H1 (cell line): ENCODE data around the gene ZSCAN4. TPM values are rescaled to one million over a fixed set of nuclear protein-coding genes. Genes with fewer than 3 reads are reported as not detected.

Source experiments
- CTCF ChIA-PET: fragments of 300-600 bp; sonication (Branson Sonifier 250); formaldehyde crosslinking; loops from one replicate; lab custom pipeline; 2021; ENCODE audit not compliant: partially characterized antibody; lab: Charles Lee
- POLR2A ChIA-PET: fragments of 300-600 bp; sonication (Branson Sonifier 250); formaldehyde crosslinking; loops from one replicate; lab custom pipeline; 2021; ENCODE audit warnings: inconsistent platforms; ENCODE audit not compliant: partially characterized antibody; lab: Charles Lee
- DNase-seq, 2 experiments: peaks; one replicate each; pipeline versions ENCODE4 v3.0.0 to v3.0.0-alpha.2; 2010 to 2022; ENCODE audit warnings: low spot score in 2 of 2, low read depth in 1 of 2, mixed read lengths in 1 of 2
- FAIRE-seq: peaks from 2 replicates; lab custom pipeline; 2011; peaks lifted over from hg19 to GRCh38; lab: Jason Lieb, UNC
- H2AFZ ChIP-seq: 2 replicates; pipeline ENCODE4 v1.8.1; 2012; ENCODE audit warnings: low read length, inconsistent platforms
- H2AK5ac ChIP-seq: 2 replicates; pipeline ENCODE4 v1.6.1; 2013; ENCODE audit warnings: low read depth, low read length
- H2BK120ac ChIP-seq: replicated peaks from 2 replicates; pipeline ENCODE3; 2013; ENCODE audit warnings: low read depth, low read length, inconsistent platforms
- H2BK12ac ChIP-seq: 2 replicates; pipeline ENCODE4 v1.6.1; 2013; ENCODE audit warnings: low read depth, low read length
- H2BK15ac ChIP-seq: 2 replicates; pipeline ENCODE4 v1.6.1; 2013; ENCODE audit warnings: low read length
- H2BK20ac ChIP-seq: 2 replicates; pipeline ENCODE4 v1.6.1; 2013; ENCODE audit warnings: low read length
- H2BK5ac ChIP-seq: 2 replicates; pipeline ENCODE4 v1.6.1; 2013; ENCODE audit warnings: low read depth, low read length
- H3K14ac ChIP-seq: 2 replicates; pipeline ENCODE4 v1.6.1; 2013; ENCODE audit warnings: inconsistent platforms; ENCODE audit not compliant: insufficient read length
- H3K18ac ChIP-seq: 2 replicates; pipeline ENCODE4 v1.6.1; 2013; ENCODE audit warnings: low read length; ENCODE audit errors: extremely low read depth
- H3K23ac ChIP-seq: 2 replicates; pipeline ENCODE4 v1.6.1; 2013; ENCODE audit warnings: inconsistent platforms; ENCODE audit not compliant: insufficient read length
- H3K23me2 ChIP-seq: 2 replicates; pipeline ENCODE4 v1.6.1; 2013; ENCODE audit warnings: low read depth, low read length
- H3K27ac ChIP-seq: 2 replicates; pipeline ENCODE4 v1.6.1; 2011; ENCODE audit warnings: low read depth, low read length, inconsistent platforms
- H3K27me3 ChIP-seq, 4 experiments: replicated peaks in 1 of 4; 1 replicate in 1 of 4; 2 replicates in 3 of 4; pipeline versions ENCODE4 v1.6.1 to v1.8.1; 2011 to 2013; ENCODE audit warnings: low read length in 3 of 4, mild to moderate bottlenecking in 3 of 4, inconsistent platforms in 2 of 4, mixed read lengths in 2 of 4, moderate library complexity in 1 of 4; ENCODE audit not compliant: control insufficient read depth in 3 of 4, insufficient read depth in 3 of 4; ENCODE audit errors: extremely low read depth in 1 of 4
- H3K36me3 ChIP-seq, 4 experiments: 2 replicates each; pipeline versions ENCODE4 v1.6.1 to v1.8.1; 2011 to 2013; ENCODE audit warnings: mild to moderate bottlenecking in 4 of 4, low read length in 3 of 4, moderate library complexity in 2 of 4, control low read depth in 1 of 4, inconsistent platforms in 1 of 4; ENCODE audit not compliant: insufficient read depth in 4 of 4, control insufficient read depth in 2 of 4
- H3K4ac ChIP-seq: replicated peaks from 2 replicates; pipeline ENCODE3; 2013; ENCODE audit warnings: low read length, low read depth, mixed read lengths, inconsistent platforms; ENCODE audit not compliant: insufficient read length
- H3K4me1 ChIP-seq, 4 experiments: replicated peaks in 1 of 4; 1 replicate in 1 of 4; 2 replicates in 3 of 4; pipeline versions ENCODE4 v1.6.1 to v1.8.1; 2011 to 2013; ENCODE audit warnings: low read length in 3 of 4, inconsistent platforms in 2 of 4, mixed read lengths in 1 of 4; ENCODE audit not compliant: insufficient read depth in 4 of 4, control insufficient read depth in 3 of 4
- H3K4me2 ChIP-seq, 2 experiments: 2 replicates each; pipeline versions ENCODE4 v1.6.1 to v1.8.1; 2011 to 2013; ENCODE audit warnings: low read depth in 2 of 2, low read length in 2 of 2, control low read depth in 1 of 2, inconsistent platforms in 1 of 2, mild to moderate bottlenecking in 1 of 2; ENCODE audit not compliant: insufficient read depth in 1 of 2
- H3K4me3 ChIP-seq, 4 experiments: fragments of 200-600, 300-600 bp in 1 of 4; sonication (generic), shearing (Covaris generic), sonication (Bioruptor Twin) in 1 of 4; 2 replicates each; pipeline versions ENCODE4 v1.5.1 to v1.8.1; 2011 to 2016; ENCODE audit warnings: low read length in 4 of 4, low read depth in 3 of 4, control low read depth in 2 of 4, inconsistent platforms in 2 of 4, mild to moderate bottlenecking in 2 of 4, mixed read lengths in 1 of 4, moderate library complexity in 1 of 4; ENCODE audit not compliant: insufficient read depth in 2 of 4; ENCODE audit errors: extremely low read depth in 1 of 4
- H3K56ac ChIP-seq: replicated peaks from 2 replicates; pipeline ENCODE3; 2013; ENCODE audit warnings: low read depth, mild to moderate bottlenecking, mixed read lengths, low read length, inconsistent platforms; ENCODE audit not compliant: insufficient read length
- H3K79me1 ChIP-seq: 2 replicates; pipeline ENCODE4 v1.6.1; 2013; ENCODE audit warnings: low read depth, low read length, control low read depth
- H3K79me2 ChIP-seq, 2 experiments: 2 replicates each; pipeline versions ENCODE4 v1.6.1 to v1.8.1; 2012 to 2013; ENCODE audit warnings: low read length in 2 of 2, mild to moderate bottlenecking in 2 of 2, inconsistent platforms in 1 of 2; ENCODE audit not compliant: insufficient read depth in 2 of 2, control insufficient read depth in 1 of 2
- H3K9ac ChIP-seq, 4 experiments: replicated peaks in 1 of 4; 1 replicate in 1 of 4; 2 replicates in 3 of 4; pipeline versions ENCODE4 v1.6.1 to v1.8.1; 2011 to 2013; ENCODE audit warnings: low read depth in 3 of 4, low read length in 3 of 4, control low read depth in 2 of 4, mild to moderate bottlenecking in 2 of 4, moderate library complexity in 2 of 4, inconsistent platforms in 1 of 4; ENCODE audit errors: extremely low read depth in 1 of 4
- H3K9me3 ChIP-seq, 2 experiments: 2 replicates each; pipeline versions ENCODE4 v1.6.1 to v1.8.1; 2012 to 2013; ENCODE audit warnings: mild to moderate bottlenecking in 2 of 2, moderate library complexity in 2 of 2, control low read depth in 1 of 2, inconsistent platforms in 1 of 2, low read depth in 1 of 2, low read length in 1 of 2, mixed read lengths in 1 of 2; ENCODE audit not compliant: insufficient read depth in 2 of 2
- H4K20me1 ChIP-seq, 2 experiments: replicated peaks in 1 of 2; 2 replicates each; pipeline versions ENCODE3 to v1.8.1; 2011 to 2013; ENCODE audit warnings: inconsistent platforms in 2 of 2, low read length in 2 of 2, mild to moderate bottlenecking in 1 of 2; ENCODE audit not compliant: insufficient read depth in 2 of 2, control insufficient read depth in 1 of 2
- H4K5ac ChIP-seq: 2 replicates; pipeline ENCODE4 v1.6.1; 2013; ENCODE audit warnings: low read length, low read depth, mixed read lengths, inconsistent platforms; ENCODE audit not compliant: insufficient read length
- H4K8ac ChIP-seq: 2 replicates; pipeline ENCODE4 v1.8.0; 2013; ENCODE audit warnings: mild to moderate bottlenecking, moderate library complexity, low read length, inconsistent platforms; ENCODE audit not compliant: insufficient read depth; ENCODE audit errors: extremely low read depth
- H4K91ac ChIP-seq: replicated peaks from 2 replicates; pipeline ENCODE3; 2013; ENCODE audit warnings: low read length, mixed read lengths, inconsistent platforms; ENCODE audit not compliant: insufficient read length
- BCL11A ChIP-seq, 2 experiments: IDR thresholded peaks; one replicate each; pipeline ENCODE4 v1.6.1; 2011; ENCODE audit warnings: low read depth in 2 of 2, low read length in 2 of 2, mild to moderate bottlenecking in 2 of 2
- CEBPB ChIP-seq: IDR thresholded peaks from 2 replicates; pipeline ENCODE4 v1.6.1; 2012; ENCODE audit warnings: low read depth, low read length
- CHD1 ChIP-seq: IDR thresholded peaks from 2 replicates; pipeline ENCODE4 v1.6.1; 2012; ENCODE audit warnings: low read depth, low read length, improper control_type of control experiment
- CTBP2 ChIP-seq: IDR thresholded peaks from 2 replicates; pipeline ENCODE4 v1.7.0; 2011; ENCODE audit warnings: borderline replicate concordance, mild to moderate bottlenecking, moderate library complexity, mixed read lengths, low read length; ENCODE audit not compliant: insufficient read depth, insufficient read length
- EGR1 ChIP-seq: IDR thresholded peaks from 2 replicates; pipeline ENCODE4 v1.6.1; 2011; ENCODE audit warnings: low read depth, low read length, borderline replicate concordance
- GTF2F1 ChIP-seq: IDR thresholded peaks from 2 replicates; pipeline ENCODE4 v1.6.1; 2012; ENCODE audit warnings: low read depth, low read length, improper control_type of control experiment, borderline replicate concordance
- KDM4A ChIP-seq: IDR thresholded peaks from one replicate; pipeline ENCODE4 v1.7.1; 2012; ENCODE audit warnings: low read depth, mild to moderate bottlenecking, moderate library complexity, low read length, inconsistent platforms; ENCODE audit not compliant: severe bottlenecking
- PHF8 ChIP-seq: fragments of 200-600 bp; sonication (generic); conservative IDR thresholded peaks from 2 replicates; pipeline ENCODE4 v1.7.1; 2012; ENCODE audit warnings: low read depth, mild to moderate bottlenecking, inconsistent platforms, low read length, moderate library complexity
- POLR2AphosphoS5 ChIP-seq: IDR thresholded peaks from 2 replicates; pipeline ENCODE4 v1.6.1; 2011; ENCODE audit warnings: low read depth, low read length
- RBBP5 ChIP-seq: IDR thresholded peaks from 2 replicates; pipeline ENCODE4 v1.7.1; 2012; ENCODE audit warnings: low read depth, mild to moderate bottlenecking, inconsistent platforms, low read length, moderate library complexity, borderline replicate concordance
- RFX5 ChIP-seq: IDR thresholded peaks from 2 replicates; pipeline ENCODE4 v1.6.1; 2011; ENCODE audit warnings: low read depth, low read length, improper control_type of control experiment, borderline replicate concordance
- SIX5 ChIP-seq: IDR thresholded peaks from 2 replicates; pipeline ENCODE4 v1.6.1; 2011; ENCODE audit warnings: mild to moderate bottlenecking, low read depth, low read length
- SP4 ChIP-seq: IDR thresholded peaks from 2 replicates; pipeline ENCODE4 v1.6.1; 2012; ENCODE audit warnings: low read length, inconsistent platforms
- TAF7 ChIP-seq: optimal IDR thresholded peaks from 2 replicates; pipeline ENCODE3; 2011; ENCODE audit warnings: low read depth, mild to moderate bottlenecking, inconsistent platforms, low read length, moderate library complexity, borderline replicate concordance
- TEAD4 ChIP-seq: IDR thresholded peaks from 2 replicates; pipeline ENCODE4 v1.6.1; 2012; ENCODE audit warnings: low read depth, low read length, inconsistent platforms, mixed read lengths
- WGBS, 2 experiments: shearing (Covaris generic) in 1 of 2; methylation state at CpG; one replicate each; pipeline versions ENCODE4 v1.1.6 to v1.1.7; 2013 to 2015; ENCODE audit warnings: low lambda C conversion rate in 2 of 2, mixed read lengths in 2 of 2, inconsistent platforms in 1 of 2, low coverage in 1 of 2, missing lambda C conversion rate in 1 of 2; ENCODE audit not compliant: insufficient replicate concordance in 2 of 2, insufficient coverage in 1 of 2, insufficient read length in 1 of 2; ENCODE audit errors: extremely low coverage in 1 of 2, missing lambda C conversion rate in 1 of 2; 5-methylcytosine and 5-hydroxymethylcytosine counted together
- polyA plus RNA-seq, 7 experiments: library from polyadenylated mRNA; depleted of rRNA in 3 of 7; stranded (reverse) in 5 of 7; unstranded in 2 of 7; fragments of >200 nt in 5 of 7; fragments of 200-250 nt in 2 of 7; gene quantifications; 1 replicate in 5 of 7; 2 replicates in 1 of 7; 4 replicates in 1 of 7; pipeline versions ENCODE4 v1.2.1 to v1.2.3, GENCODE V29; 2011 to 2013; ENCODE audit warnings: missing spikeins in 2 of 7, mixed read lengths in 2 of 7
- total RNA-seq: library from RNA; stranded (reverse); fragmentation: NEBNext Ultra II Directional; extraction: Animal tissue kit (Norgen Biotek cat#: 25700); gene quantifications from 2 replicates; pipeline ENCODE4 v1.2.1, GENCODE V29; 2021

The ZSCAN4 gene
- total and polyA plus RNA-seq, 2 of the 8 experiments (the other 6 are each of a cell fraction or from before 2014, with no cell fraction given): not detected

- H2BK15ac ChIP-seq: no peak overlapping the region
- no peak overlapping the region for H3K14ac ChIP-seq
- H3K23me2 ChIP-seq: peaks cover 10% of the 10 kb centered on the region
- H3K4me1 ChIP-seq: peaks cover 0 to 8% (median 3%) of the 10 kb centered on the region in 4 experiments; a peak in 5 of 7 replicates
- H2BK5ac ChIP-seq: no peak overlapping the region
- H2BK20ac ChIP-seq: no peak overlapping the region
- no peak overlapping the region for H3K18ac ChIP-seq
- H3K27ac ChIP-seq: no peak overlapping the region
- 80% methylated on average over 1 of the region's 1 CpG; no CpG with 5 or more reads in 1 of the 2 experiments for WGBS, 2 experiments
- H3K4me2 ChIP-seq: no peak overlapping the region
- CTCF ChIA-PET: interaction anchor here (0.6 to 0.9 kb wide), 2 partner anchors 12 to 22 kb away, joined by 3 to 4 read pairs; no protein-coding TSS in a partner anchor
- H3K9ac ChIP-seq: no peak overlapping the region
- H2BK12ac ChIP-seq: no peak overlapping the region
- no peaks in the 10 kb centered on the region for H3K36me3 ChIP-seq
- POLR2A ChIA-PET: interaction anchor here (0.6 to 1.9 kb wide), 2 partner anchors 30 to 105 kb away, joined by 3 to 9 read pairs; partner anchors contain the start of gene ZNF551
- FAIRE-seq (no peak), DNase-seq (no peak)
- no peak overlapping the region for H3K23ac ChIP-seq
- H3K4ac ChIP-seq: no peak overlapping the region
- no peaks in the 10 kb centered on the region for H3K27me3 ChIP-seq
- no peak overlapping the region for H4K8ac ChIP-seq
- no peaks in the 10 kb centered on the region for H3K9me3 ChIP-seq
- H2BK120ac ChIP-seq: no peak overlapping the region
- peaks cover 7 to 14% of the 10 kb centered on the region in 2 experiments for H3K79me2 ChIP-seq
- H2AK5ac ChIP-seq: no peak overlapping the region
- H3K56ac ChIP-seq: no peak overlapping the region
- no peak overlapping the region for H4K91ac ChIP-seq
- H3K4me3 ChIP-seq: no peak overlapping the region
- peaks cover 8% of the 10 kb centered on the region for H3K79me1 ChIP-seq
- H2AFZ ChIP-seq: no peak overlapping the region
- peaks cover 0 to 3% of the 10 kb centered on the region in 2 experiments for H4K20me1 ChIP-seq
- no peak overlapping the region for H4K5ac ChIP-seq
- TF ChIP-seq CHD1: no peak
- no peak for TF ChIP-seq PHF8
- TF ChIP-seq BCL11A (IDR thresholded peaks at IDR 0.05; ENCODE audit: low read depth in 2 of 2, low read length in 2 of 2): no peak
- TF ChIP-seq EGR1: no peak
- no peak for TF ChIP-seq RFX5
- TF ChIP-seq SP4: no peak
- no peak for TF ChIP-seq CEBPB
- TF ChIP-seq TEAD4: no peak
- TF ChIP-seq TAF7: no peak
- no peak for TF ChIP-seq POLR2AphosphoS5
- TF ChIP-seq RBBP5: no peak
- TF ChIP-seq SIX5: no peak
- TF ChIP-seq CTBP2: no peak
- TF ChIP-seq GTF2F1: no peak
- no peak for TF ChIP-seq KDM4A
Observed at GRCh38 chr19:57712222-57712621, 43.5 kb downstream of the ZSCAN4 start.
